GM10248 (cell line): ENCODE data around the gene RYR1.
"Not testable (repeated sequence)": the region's sequence is repeated elsewhere in the genome, so short reads cannot be mapped to it uniquely, and the experiment has no call there.

Experiments
- CTCF ChIA-PET: fragments of 300-600 bp; sonication (Branson Sonifier 250); formaldehyde crosslinking; extraction: SDS; loops from one replicate; lab custom pipeline; 2021; ENCODE audit warnings: antibody characterized with exemption; lab: Yijun Ruan, JAX
- POLR2A ChIA-PET: fragments of 350-650 bp; sonication (Branson Sonifier 250); formaldehyde crosslinking; extraction: SDS; loops from one replicate; lab custom pipeline; 2020; ENCODE audit warnings: antibody characterized with exemption; lab: Yijun Ruan, JAX
- DNase-seq: peaks from one replicate; pipeline ENCODE4 v3.0.0; 2012; ENCODE audit errors: extremely low spot score
- TF ChIP-seq, protein P1 (sequence below): IDR thresholded peaks from 2 replicates; pipeline ENCODE4 v1.5.1; 2012; ENCODE audit warnings: mild to moderate bottlenecking, low read depth; ENCODE audit errors: extremely low read depth, missing control alignments, control extremely low read depth

The RYR1 gene

DNA sequence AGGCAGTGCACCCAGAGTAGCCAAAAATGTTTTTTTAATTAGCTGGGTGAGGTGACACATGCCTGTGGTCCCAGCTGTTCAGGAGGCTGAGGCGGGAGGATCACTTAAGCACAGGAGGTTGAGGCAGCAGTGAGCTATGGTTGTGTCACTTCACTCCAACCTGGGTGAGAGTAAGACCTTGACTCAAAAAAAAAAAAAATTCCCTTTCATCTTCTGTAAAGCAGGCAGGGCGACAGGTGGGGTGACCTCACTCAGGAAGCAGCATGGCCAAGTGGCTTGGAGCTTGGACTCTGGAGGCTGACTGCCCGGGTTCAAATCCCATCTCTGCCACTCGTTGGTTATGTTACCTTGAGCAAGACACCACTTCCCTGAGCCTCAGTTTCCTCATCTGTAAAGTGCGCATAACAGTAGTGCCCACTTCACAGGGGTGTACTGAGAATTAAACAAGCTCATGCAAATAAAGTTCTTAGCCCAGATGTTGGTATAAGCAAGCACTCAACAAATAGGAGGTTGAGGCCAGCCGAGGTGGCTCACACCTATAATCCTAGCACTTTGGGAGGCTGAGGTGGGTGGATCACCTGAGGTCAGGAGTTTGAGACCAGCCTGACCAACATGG, 136.0 kb downstream of the RYR1 start:
- POLR2A ChIA-PET: no interaction called here
- TF ChIP-seq, protein P1, sequence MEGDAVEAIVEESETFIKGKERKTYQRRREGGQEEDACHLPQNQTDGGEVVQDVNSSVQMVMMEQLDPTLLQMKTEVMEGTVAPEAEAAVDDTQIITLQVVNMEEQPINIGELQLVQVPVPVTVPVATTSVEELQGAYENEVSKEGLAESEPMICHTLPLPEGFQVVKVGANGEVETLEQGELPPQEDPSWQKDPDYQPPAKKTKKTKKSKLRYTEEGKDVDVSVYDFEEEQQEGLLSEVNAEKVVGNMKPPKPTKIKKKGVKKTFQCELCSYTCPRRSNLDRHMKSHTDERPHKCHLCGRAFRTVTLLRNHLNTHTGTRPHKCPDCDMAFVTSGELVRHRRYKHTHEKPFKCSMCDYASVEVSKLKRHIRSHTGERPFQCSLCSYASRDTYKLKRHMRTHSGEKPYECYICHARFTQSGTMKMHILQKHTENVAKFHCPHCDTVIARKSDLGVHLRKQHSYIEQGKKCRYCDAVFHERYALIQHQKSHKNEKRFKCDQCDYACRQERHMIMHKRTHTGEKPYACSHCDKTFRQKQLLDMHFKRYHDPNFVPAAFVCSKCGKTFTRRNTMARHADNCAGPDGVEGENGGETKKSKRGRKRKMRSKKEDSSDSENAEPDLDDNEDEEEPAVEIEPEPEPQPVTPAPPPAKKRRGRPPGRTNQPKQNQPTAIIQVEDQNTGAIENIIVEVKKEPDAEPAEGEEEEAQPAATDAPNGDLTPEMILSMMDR: no peak
- no peak for DNase-seq
- CTCF ChIA-PET: interaction anchor here (0.6 to 1.6 kb wide), 4 partner anchors 13 to 914 kb away, joined by 3 read pairs; partner anchors contain the start of gene SARS2

DNA sequence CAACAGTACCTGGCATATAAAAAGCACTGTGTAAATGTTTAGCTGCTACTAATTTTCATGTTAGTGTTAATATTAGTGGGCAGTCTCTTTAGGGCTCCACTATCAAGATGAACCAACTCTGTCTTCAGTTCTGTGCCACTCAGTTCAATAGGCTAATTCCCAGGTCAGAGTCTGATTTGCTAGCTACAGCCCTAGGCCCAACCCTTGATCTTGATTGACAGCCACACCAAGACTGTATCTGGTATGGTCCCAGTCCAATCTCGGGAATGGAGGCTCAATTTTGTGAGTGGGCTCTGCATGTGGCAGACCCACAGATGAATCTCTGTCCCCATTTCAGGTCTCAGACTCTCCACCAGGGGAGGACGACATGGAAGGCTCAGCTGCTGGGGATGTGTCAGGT, 138.2 kb downstream of the RYR1 start:
- ChIA-PET CTCF (interaction anchor here (0.9 kb wide), 1 partner anchor 70 kb away, joined by 3 read pairs; no protein-coding TSS in a partner anchor), POLR2A (no interaction called here)
- TF ChIP-seq, protein P1: no peak
- no peak for DNase-seq

DNA sequence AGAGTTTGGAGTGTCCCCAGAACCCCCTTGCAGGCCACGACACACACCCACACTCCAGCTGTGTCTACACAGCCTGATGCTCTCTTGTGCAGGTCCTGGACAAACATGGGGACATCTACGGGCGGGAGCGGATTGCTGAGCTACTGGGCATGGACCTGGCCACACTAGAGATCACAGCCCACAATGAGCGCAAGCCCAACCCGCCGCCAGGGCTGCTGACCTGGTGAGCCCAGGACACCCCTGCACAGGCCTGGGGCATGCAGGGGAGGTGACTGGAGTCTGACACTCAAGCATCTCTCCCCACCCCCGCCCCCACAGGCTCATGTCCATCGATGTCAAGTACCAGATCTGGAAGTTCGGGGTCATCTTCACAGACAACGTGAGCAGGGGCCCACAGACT, 144.3 kb downstream of the RYR1 start:
- CTCF ChIA-PET: interaction anchor here (1.7 kb wide), 1 partner anchor 59 kb away, joined by 4 read pairs; no protein-coding TSS in a partner anchor
- TF ChIP-seq, protein P1: no peak
- POLR2A ChIA-PET: no interaction called here
- DNase-seq: no peak

DNA sequence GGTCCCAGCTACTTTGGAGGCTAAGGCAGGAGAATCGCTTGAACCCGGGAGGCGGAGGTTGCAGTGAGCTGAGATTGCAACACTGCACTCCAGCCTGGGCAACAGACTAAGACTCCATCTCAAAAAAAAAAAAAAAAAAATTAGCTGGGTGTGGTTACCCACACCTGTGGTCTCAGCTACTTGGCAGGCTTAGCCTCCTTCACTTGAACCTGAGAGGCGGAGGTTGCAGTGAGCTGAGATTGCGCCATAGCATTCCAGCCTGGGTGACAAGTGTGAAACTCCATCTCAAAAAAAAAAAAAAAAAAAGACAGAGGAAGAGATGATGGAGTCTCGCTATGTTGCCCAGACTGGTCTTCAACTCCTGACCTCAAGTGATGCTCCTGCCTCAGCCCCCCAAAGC, 145.8 kb downstream of the RYR1 start:
- POLR2A ChIA-PET, DNase-seq: not testable (repeated sequence)
- CTCF ChIA-PET: interaction anchor here (1.5 to 1.7 kb wide), 2 partner anchors 55 to 58 kb away, joined by 4 to 5 read pairs; no protein-coding TSS in a partner anchor

DNA sequence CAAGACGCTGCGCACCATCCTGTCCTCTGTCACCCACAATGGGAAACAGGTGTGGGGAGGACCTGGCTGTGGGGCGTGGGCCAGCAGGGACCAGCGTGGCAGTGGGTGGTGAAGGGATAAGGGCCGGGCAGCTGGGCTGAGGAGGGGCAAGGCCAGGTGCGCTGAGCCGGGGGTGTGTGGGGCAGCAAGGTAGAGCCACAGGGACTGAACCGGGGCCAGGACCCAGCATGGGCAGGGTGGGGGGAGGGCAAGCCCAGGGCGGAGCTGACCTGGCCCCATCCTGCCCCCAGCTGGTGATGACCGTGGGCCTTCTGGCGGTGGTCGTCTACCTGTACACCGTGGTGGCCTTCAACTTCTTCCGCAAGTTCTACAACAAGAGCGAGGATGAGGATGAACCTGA, 146.6 kb downstream of the RYR1 start:
- DNase-seq: no peak
- ChIA-PET CTCF (no interaction called here), POLR2A (no interaction called here)
- TF ChIP-seq, protein P1: no peak

DNA sequence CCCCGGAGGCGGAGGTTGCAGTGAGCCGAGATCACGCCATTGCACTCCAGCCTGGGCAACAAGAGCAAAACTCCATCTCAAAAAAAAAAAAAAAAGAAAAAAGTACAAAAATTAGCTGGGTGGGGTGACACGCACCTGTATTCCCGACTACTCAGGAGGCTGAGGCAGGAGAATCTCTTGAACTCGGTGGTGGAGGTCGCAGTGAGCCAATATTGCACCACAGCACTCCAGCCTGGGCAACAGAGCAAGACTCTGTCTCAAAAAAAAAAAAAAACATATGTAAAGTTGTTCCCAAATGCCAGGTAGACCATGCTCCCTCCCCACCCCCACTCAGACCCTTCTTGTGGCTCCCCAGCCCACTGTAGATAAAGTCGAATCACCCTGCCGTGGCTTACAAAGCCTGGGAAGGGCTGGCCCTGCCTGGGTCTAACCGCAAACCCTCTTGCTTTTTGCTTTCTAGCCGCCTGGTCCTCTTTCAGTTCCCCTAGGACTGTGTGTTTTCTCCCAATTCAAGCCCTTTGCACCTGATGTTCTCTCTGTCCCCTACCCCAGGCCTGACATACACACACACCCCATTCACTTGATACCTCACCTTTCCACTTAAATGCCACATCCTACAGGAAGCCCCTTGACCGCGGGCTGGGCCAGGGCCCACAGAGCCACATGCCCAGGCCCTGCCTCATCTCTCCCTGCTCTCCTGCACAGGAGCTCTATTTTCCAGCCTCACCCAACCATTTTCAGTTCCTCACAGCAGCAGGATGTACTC, 149.9 kb downstream of the RYR1 start:
- ChIA-PET POLR2A (interaction anchor here (0.5 to 0.8 kb wide), 2 partner anchors 14 to 277 kb away, joined by 3 to 5 read pairs; no protein-coding TSS in a partner anchor), CTCF (interaction anchor here (1.6 kb wide), 1 partner anchor 40 kb away, joined by 3 read pairs; no protein-coding TSS in a partner anchor)
- TF ChIP-seq, protein P1: no peak
- DNase-seq: peak; percentile 80
